GM18502 (cell line): ENCODE data around the gene SHMT1.
"Not testable (repeated sequence)": the region's sequence is repeated elsewhere in the genome, so short reads cannot be mapped to it uniquely, and the experiment has no call there.

ENCODE experiments used
- ATAC-seq: cut with Tn5 transposase; IDR thresholded peaks from one replicate; pipeline ENCODE4 v1.9.1; 2021; ENCODE audit warnings: mild to moderate bottlenecking; ENCODE audit not compliant: unreplicated experiment, poor library complexity

SHMT1 gene

GRCh38 chr17:18303206-18303605 lies 60.1 kb downstream of the SHMT1 start:
- not testable (repeated sequence) for ATAC-seq

GRCh38 chr17:18300725-18301480 lies 62.4 kb downstream of the SHMT1 start:
- no peak for ATAC-seq

GRCh38 chr17:18298061-18298460 lies 65.3 kb downstream of the SHMT1 start:
- ATAC-seq, result not testable (repeated sequence)

DNA sequence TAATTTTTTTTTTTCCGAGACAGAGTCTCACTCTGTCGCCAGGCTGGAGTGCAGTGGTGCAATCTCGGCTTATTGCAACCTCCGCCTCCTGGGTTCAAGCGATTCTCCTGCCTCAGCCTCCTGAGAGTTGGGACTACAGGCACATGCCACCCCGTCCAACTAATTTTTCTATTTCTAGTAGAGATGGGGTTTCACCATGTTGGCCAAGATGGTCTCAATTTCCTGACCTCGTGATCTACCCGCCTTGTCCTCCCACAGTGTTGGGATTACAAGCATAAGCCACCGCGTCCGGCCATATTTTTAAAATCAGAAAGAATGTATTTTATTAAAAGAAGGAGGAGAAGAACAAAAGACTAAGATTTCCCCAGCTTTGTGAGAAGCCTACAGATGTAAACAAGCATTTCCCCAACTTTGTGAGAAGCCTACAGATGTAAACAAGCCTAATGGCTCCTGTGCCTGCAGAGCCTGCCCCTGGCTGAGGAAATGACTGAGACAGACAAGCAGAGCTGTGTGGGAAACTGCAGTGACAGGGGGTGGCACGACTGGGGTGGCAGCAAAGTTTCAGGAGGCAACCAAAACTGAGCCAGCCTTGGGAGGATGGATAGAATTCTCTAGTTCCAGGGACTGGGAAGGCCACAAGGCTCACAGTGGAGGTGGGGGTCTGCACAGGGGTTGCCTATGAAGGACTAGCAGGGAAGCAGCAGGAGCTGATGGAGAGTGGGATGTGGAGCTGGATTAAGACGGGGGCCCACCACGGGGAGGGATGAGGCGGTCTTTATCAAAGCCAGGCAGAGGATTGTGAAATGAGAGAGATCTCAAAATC lies 71.4 kb downstream of the SHMT1 start:
- no peak for ATAC-seq

DNA sequence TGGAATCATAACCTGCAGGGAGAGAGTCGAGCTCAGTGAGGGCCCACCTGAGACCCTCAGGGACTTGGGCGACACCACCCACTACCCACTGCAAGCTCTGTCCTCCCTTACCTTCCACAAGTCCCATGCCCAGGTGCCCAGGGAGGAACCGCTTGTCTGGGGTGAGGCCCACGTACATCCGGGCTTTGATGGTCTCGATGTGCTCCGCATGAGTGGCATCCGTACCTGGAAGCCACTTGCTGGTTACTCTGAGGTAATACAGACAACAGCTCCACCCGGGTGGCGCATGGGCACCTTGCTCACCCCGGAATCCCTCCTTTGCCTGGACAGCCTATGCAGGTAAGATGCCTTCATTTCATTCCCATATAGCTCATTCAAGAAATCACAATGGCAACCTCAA lies 78.1 kb downstream of the SHMT1 start:
- no peak for ATAC-seq

- ATAC-seq, result no peak
Measured at GRCh38 chr17:18281788-18282187, 81.6 kb downstream of the SHMT1 start.

- no peak for ATAC-seq
Measured at GRCh38 chr17:18280766-18281371, 82.5 kb downstream of the SHMT1 start.

DNA sequence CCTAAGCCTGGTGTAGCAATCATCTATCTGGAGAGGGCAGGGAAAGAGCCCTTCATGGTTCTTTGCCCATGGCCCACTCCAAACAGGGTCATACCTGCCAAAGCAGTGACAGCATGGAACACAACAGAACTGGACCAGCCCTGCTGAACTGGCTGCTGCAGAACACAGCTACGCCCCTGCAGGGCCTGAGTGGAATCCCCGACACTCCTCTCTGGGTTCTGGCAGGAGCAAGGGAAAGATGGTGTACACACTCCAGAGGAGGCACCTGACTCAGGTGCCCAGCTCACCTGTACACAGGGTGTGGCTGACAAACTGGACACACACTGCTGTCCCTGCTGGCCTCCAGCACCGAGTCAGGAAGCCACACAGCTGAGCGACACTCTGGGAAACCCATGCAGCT lies 83.1 kb downstream of the SHMT1 start:
- ATAC-seq, result no peak

GRCh38 chr17:18278867-18279266 lies 84.5 kb downstream of the SHMT1 start:
- ATAC-seq, result no peak
